ENCODE data around the gene ENO1.

- TF ChIP-seq CTCF (IDR thresholded peaks at IDR 0.05) (no peak), POLR2A (IDR thresholded peaks at IDR 0.05) (no peak), POLR2AphosphoS5 (IDR thresholded peaks at IDR 0.05) (no peak)
Measured at GRCh38 chr1:8846263-8846662, 32.2 kb downstream of the ENO1 start.

All from stomach (tissue), 4 donors.